ENCODE data around the gene HSD17B14. TPM values are rescaled to one million over a fixed set of nuclear protein-coding genes. Genes with fewer than 3 reads are reported as not detected.

Gene HSD17B14
- total RNA-seq, 1 donor from 2014 or later, result 65.6 TPM

GRCh38 chr19:48822514-48822913 lies 13.8 kb downstream of the HSD17B14 start:
- no peak overlapping the region for H3K4me3 Mint-ChIP-seq (ENCODE audit: unreplicated experiment)
- H3K36me3 Mint-ChIP-seq (ENCODE audit: low read depth, unreplicated experiment), result peaks cover 8% of the 10 kb centered on the region
- H3K27me3 Mint-ChIP-seq (ENCODE audit: unreplicated experiment), result peaks cover 3% of the 10 kb centered on the region
- H3K4me1 Mint-ChIP-seq (ENCODE audit: unreplicated experiment), result no peaks in the 10 kb centered on the region
- no peak for DNase-seq (ENCODE audit: low spot score)
- no peak overlapping the region for H3K27ac Mint-ChIP-seq (ENCODE audit: unreplicated experiment)
- no peak for TF ChIP-seq CTCF (IDR thresholded peaks at IDR 0.05; ENCODE audit: unreplicated experiment)
- no peaks in the 10 kb centered on the region for H3K9me3 Mint-ChIP-seq (ENCODE audit: unreplicated experiment)

GRCh38 chr19:48821633-48822032 lies 14.7 kb downstream of the HSD17B14 start:
- H3K36me3 Mint-ChIP-seq (ENCODE audit: low read depth, unreplicated experiment), result peaks cover 4% of the 10 kb centered on the region
- no peaks in the 10 kb centered on the region for H3K4me1 Mint-ChIP-seq (ENCODE audit: unreplicated experiment)
- peaks cover 4% of the 10 kb centered on the region for H3K27me3 Mint-ChIP-seq (ENCODE audit: unreplicated experiment)
- DNase-seq (ENCODE audit: low spot score), result no peak
- no peak overlapping the region for H3K27ac Mint-ChIP-seq (ENCODE audit: unreplicated experiment)
- no peaks in the 10 kb centered on the region for H3K9me3 Mint-ChIP-seq (ENCODE audit: unreplicated experiment)
- no peak for TF ChIP-seq CTCF (IDR thresholded peaks at IDR 0.05; ENCODE audit: unreplicated experiment)
- no peak overlapping the region for H3K4me3 Mint-ChIP-seq (ENCODE audit: unreplicated experiment)

- Mint-ChIP-seq H3K4me3 (ENCODE audit: unreplicated experiment) (peak overlapping the region; percentile 11), H3K36me3 (ENCODE audit: low read depth, unreplicated experiment) (peaks cover 7% of the 10 kb centered on the region), H3K9me3 (ENCODE audit: unreplicated experiment) (no peaks in the 10 kb centered on the region), H3K4me1 (ENCODE audit: unreplicated experiment) (no peaks in the 10 kb centered on the region), H3K27ac (ENCODE audit: unreplicated experiment) (no peak overlapping the region), H3K27me3 (ENCODE audit: unreplicated experiment) (peaks cover 4% of the 10 kb centered on the region)
- TF ChIP-seq CTCF (IDR thresholded peaks at IDR 0.05; ENCODE audit: unreplicated experiment), result no peak
- DNase-seq (ENCODE audit: low spot score), result no peak
Observed at GRCh38 chr19:48819366-48819816, 16.9 kb downstream of the HSD17B14 start.

GRCh38 chr19:48818234-48818820 lies 18.0 kb downstream of the HSD17B14 start:
- Mint-ChIP-seq H3K27ac (ENCODE audit: unreplicated experiment) (no peak overlapping the region), H3K9me3 (ENCODE audit: unreplicated experiment) (no peaks in the 10 kb centered on the region), H3K4me1 (ENCODE audit: unreplicated experiment) (no peaks in the 10 kb centered on the region), H3K4me3 (ENCODE audit: unreplicated experiment) (no peak overlapping the region), H3K27me3 (ENCODE audit: unreplicated experiment) (peaks cover 4% of the 10 kb centered on the region), H3K36me3 (ENCODE audit: low read depth, unreplicated experiment) (peaks cover 7% of the 10 kb centered on the region)
- DNase-seq (ENCODE audit: low spot score), result no peak
- TF ChIP-seq CTCF (IDR thresholded peaks at IDR 0.05; ENCODE audit: unreplicated experiment), result no peak

- no peaks in the 10 kb centered on the region for H3K9me3 Mint-ChIP-seq (ENCODE audit: unreplicated experiment)
- H3K4me3 Mint-ChIP-seq (ENCODE audit: unreplicated experiment), result peak overlapping the region; percentile 27
- H3K36me3 Mint-ChIP-seq (ENCODE audit: low read depth, unreplicated experiment), result peaks cover 7% of the 10 kb centered on the region
- DNase-seq (ENCODE audit: low spot score), result no peak
- H3K27ac Mint-ChIP-seq (ENCODE audit: unreplicated experiment), result no peak overlapping the region
- no peak for TF ChIP-seq CTCF (IDR thresholded peaks at IDR 0.05; ENCODE audit: unreplicated experiment)
- H3K27me3 Mint-ChIP-seq (ENCODE audit: unreplicated experiment), result peaks cover 4% of the 10 kb centered on the region
- H3K4me1 Mint-ChIP-seq (ENCODE audit: unreplicated experiment), result peaks cover under 1% of the 10 kb centered on the region
Observed at GRCh38 chr19:48817585-48818124, 18.6 kb downstream of the HSD17B14 start.

Measured in endothelial cell (in vitro differentiated cells).